Adrenal gland (tissue), 5 donors: ENCODE measurements around the gene PCGF1.

Experiments
- POLR2A ChIP-seq, 2 donors: fragments of 450-650 bp; IDR thresholded peaks; one replicate each; pipeline ENCODE4 v1.6.1; 2017; ENCODE audit warnings: antibody characterized with exemption in 2 of 2, mild to moderate bottlenecking in 2 of 2, moderate library complexity in 1 of 2
- TF ChIP-seq, protein P1 (sequence below), 6 experiments: fragments of 450-650 bp in 4 of 6; fragments of 200-600 bp in 2 of 6; sonication (generic) in 1 of 6; IDR thresholded peaks; 1 replicate in 5 of 6; 2 replicates in 1 of 6; pipeline versions ENCODE4 v1.5.1 to v1.8.0; 2016 to 2021; ENCODE audit warnings: antibody characterized with exemption in 6 of 6, mild to moderate bottlenecking in 2 of 6, moderate library complexity in 1 of 6
- donor health status: DM: no; HTN: no; CAD: no.

DNA sequence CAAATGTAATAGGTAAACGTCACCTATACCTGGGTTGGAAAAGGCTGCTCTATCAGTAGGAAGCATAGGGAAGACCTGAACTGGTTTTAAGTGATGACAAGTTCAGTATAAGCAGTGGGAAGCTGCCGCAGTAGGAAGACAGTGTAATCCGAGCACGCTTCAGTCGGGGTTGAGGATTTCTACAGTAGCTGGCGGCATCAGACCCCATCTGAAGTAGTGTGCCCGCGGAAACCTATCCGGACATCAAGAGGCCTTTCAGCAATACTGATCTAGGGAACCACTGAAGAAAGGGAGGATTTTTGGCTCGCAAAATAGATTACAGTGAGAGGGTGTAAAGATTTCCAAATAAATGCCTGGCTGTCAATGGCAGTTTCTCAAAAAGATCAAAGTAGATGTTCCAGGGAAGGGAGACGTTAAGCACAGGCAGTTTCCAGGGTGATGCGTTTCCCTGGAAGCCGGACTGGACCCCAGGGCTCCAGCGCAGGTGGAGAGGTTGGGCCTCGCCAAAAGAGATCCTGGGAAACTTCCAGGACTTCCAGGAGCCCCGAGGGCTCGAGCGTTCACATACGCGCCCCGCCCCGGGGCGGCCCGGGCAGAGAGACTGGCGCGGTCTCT lies 40.9 kb upstream of the PCGF1 start:
- TF ChIP-seq, protein P1, sequence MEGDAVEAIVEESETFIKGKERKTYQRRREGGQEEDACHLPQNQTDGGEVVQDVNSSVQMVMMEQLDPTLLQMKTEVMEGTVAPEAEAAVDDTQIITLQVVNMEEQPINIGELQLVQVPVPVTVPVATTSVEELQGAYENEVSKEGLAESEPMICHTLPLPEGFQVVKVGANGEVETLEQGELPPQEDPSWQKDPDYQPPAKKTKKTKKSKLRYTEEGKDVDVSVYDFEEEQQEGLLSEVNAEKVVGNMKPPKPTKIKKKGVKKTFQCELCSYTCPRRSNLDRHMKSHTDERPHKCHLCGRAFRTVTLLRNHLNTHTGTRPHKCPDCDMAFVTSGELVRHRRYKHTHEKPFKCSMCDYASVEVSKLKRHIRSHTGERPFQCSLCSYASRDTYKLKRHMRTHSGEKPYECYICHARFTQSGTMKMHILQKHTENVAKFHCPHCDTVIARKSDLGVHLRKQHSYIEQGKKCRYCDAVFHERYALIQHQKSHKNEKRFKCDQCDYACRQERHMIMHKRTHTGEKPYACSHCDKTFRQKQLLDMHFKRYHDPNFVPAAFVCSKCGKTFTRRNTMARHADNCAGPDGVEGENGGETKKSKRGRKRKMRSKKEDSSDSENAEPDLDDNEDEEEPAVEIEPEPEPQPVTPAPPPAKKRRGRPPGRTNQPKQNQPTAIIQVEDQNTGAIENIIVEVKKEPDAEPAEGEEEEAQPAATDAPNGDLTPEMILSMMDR (IDR thresholded peaks at IDR 0.05) = no peak
- no peak for TF ChIP-seq POLR2A (IDR thresholded peaks at IDR 0.05)
